Measurements from ENCODE around the gene ANGPTL2.

ANGPTL2 gene

GRCh38 chr9:127136081-127136879 lies 13.8 kb upstream of the ANGPTL2 start:
- peak; percentile 7 for DNase-seq

- peak; percentile 14 for DNase-seq
Measured at GRCh38 chr9:127135056-127135745, 12.8 kb upstream of the ANGPTL2 start.

- peak; percentile 89 for DNase-seq
Measured at GRCh38 chr9:127133739-127134167, 11.3 kb upstream of the ANGPTL2 start.

GRCh38 chr9:127132921-127133647 lies 10.6 kb upstream of the ANGPTL2 start:
- peak; percentile 56 for DNase-seq

- DNase-seq, result peak; percentile 14
Measured at GRCh38 chr9:127132375-127132774, 9.9 kb upstream of the ANGPTL2 start.

GRCh38 chr9:127131871-127132270 lies 9.4 kb upstream of the ANGPTL2 start:
- peak; percentile 13 for DNase-seq

- DNase-seq, result peak; percentile 78
Measured at GRCh38 chr9:127130661-127131538, 8.5 kb upstream of the ANGPTL2 start.

GRCh38 chr9:127130235-127130634 lies 7.8 kb upstream of the ANGPTL2 start:
- DNase-seq, result no peak

GRCh38 chr9:127129718-127130085 lies 7.3 kb upstream of the ANGPTL2 start:
- DNase-seq, result no peak

- no peak for DNase-seq
Measured at GRCh38 chr9:127129073-127129717, 6.8 kb upstream of the ANGPTL2 start.

GRCh38 chr9:127128341-127129072 lies 6.1 kb upstream of the ANGPTL2 start:
- DNase-seq, result peak; percentile 81

GRCh38 chr9:127126971-127127370 lies 4.5 kb upstream of the ANGPTL2 start:
- no peak for DNase-seq

GRCh38 chr9:127124792-127125191 lies 2.4 kb upstream of the ANGPTL2 start:
- DNase-seq, result no peak

- DNase-seq, result no peak
Measured at GRCh38 chr9:127124111-127124531, 1.7 kb upstream of the ANGPTL2 start.

- peak; percentile 53 for DNase-seq
Measured at GRCh38 chr9:127123064-127123890, 842 bp upstream of the ANGPTL2 start.

- peak; percentile 52 for DNase-seq
Measured at GRCh38 chr9:127121628-127122175, 733 bp downstream of the ANGPTL2 start.

- no peak for DNase-seq
Measured at GRCh38 chr9:127119320-127119709, 3.1 kb downstream of the ANGPTL2 start.

GRCh38 chr9:127118597-127119319 lies 3.7 kb downstream of the ANGPTL2 start:
- DNase-seq, result no peak

GRCh38 chr9:127117801-127118200 lies 4.6 kb downstream of the ANGPTL2 start:
- DNase-seq, result no peak

Measured in right hindlimb (tissue), 1 donor.